ENCODE results near the gene PTGDR. TPM values are rescaled to one million over a fixed set of nuclear protein-coding genes. Genes with fewer than 3 reads are reported as not detected.

The PTGDR gene
- polyA plus RNA-seq, 1 donor from 2014 or later: 0.10 TPM

DNA sequence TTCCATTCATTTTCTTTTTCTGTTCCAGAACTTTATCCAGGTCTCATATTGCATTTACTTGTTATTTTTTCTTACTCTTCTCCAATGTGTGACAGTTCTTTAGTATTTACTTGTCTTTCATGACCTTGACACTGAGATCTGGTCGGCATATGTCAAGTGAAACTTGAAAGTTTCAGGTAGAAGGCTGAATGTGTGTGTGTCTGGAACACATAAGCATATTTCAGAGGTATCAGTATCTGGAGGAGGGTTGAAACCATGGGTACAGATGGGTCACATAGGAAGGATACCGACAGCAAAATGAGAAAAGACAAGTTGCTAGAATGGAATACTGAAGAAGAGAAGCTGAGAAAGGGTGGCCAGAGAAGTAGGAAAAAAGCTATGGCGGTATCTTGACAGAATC lies 22.5 kb upstream of the PTGDR start:
- no peak overlapping the region for H3K4me3 ChIP-seq (ENCODE audit: low read length)
- TF ChIP-seq, protein P1, sequence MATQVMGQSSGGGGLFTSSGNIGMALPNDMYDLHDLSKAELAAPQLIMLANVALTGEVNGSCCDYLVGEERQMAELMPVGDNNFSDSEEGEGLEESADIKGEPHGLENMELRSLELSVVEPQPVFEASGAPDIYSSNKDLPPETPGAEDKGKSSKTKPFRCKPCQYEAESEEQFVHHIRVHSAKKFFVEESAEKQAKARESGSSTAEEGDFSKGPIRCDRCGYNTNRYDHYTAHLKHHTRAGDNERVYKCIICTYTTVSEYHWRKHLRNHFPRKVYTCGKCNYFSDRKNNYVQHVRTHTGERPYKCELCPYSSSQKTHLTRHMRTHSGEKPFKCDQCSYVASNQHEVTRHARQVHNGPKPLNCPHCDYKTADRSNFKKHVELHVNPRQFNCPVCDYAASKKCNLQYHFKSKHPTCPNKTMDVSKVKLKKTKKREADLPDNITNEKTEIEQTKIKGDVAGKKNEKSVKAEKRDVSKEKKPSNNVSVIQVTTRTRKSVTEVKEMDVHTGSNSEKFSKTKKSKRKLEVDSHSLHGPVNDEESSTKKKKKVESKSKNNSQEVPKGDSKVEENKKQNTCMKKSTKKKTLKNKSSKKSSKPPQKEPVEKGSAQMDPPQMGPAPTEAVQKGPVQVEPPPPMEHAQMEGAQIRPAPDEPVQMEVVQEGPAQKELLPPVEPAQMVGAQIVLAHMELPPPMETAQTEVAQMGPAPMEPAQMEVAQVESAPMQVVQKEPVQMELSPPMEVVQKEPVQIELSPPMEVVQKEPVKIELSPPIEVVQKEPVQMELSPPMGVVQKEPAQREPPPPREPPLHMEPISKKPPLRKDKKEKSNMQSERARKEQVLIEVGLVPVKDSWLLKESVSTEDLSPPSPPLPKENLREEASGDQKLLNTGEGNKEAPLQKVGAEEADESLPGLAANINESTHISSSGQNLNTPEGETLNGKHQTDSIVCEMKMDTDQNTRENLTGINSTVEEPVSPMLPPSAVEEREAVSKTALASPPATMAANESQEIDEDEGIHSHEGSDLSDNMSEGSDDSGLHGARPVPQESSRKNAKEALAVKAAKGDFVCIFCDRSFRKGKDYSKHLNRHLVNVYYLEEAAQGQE (IDR thresholded peaks at IDR 0.05; ENCODE audit: borderline replicate concordance): no peak
- TF ChIP-seq SMC3 (conservative IDR thresholded peaks at IDR 0.05; ENCODE audit: poor library complexity): no peak
- TF ChIP-seq, protein P2, sequence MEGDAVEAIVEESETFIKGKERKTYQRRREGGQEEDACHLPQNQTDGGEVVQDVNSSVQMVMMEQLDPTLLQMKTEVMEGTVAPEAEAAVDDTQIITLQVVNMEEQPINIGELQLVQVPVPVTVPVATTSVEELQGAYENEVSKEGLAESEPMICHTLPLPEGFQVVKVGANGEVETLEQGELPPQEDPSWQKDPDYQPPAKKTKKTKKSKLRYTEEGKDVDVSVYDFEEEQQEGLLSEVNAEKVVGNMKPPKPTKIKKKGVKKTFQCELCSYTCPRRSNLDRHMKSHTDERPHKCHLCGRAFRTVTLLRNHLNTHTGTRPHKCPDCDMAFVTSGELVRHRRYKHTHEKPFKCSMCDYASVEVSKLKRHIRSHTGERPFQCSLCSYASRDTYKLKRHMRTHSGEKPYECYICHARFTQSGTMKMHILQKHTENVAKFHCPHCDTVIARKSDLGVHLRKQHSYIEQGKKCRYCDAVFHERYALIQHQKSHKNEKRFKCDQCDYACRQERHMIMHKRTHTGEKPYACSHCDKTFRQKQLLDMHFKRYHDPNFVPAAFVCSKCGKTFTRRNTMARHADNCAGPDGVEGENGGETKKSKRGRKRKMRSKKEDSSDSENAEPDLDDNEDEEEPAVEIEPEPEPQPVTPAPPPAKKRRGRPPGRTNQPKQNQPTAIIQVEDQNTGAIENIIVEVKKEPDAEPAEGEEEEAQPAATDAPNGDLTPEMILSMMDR (IDR thresholded peaks at IDR 0.05; ENCODE audit: poor library complexity, severe bottlenecking): no peak
- TF ChIP-seq EP300 (conservative IDR thresholded peaks at IDR 0.05; ENCODE audit: poor library complexity, severe bottlenecking): no peak
- no peak for TF ChIP-seq EZH2 (IDR thresholded peaks at IDR 0.05; ENCODE audit: borderline replicate concordance, insufficient read depth, low read length, poor library complexity, severe bottlenecking)
- no peak for TF ChIP-seq RAD21 (conservative IDR thresholded peaks at IDR 0.05)
- TF ChIP-seq POLR2AphosphoS5 (IDR thresholded peaks at IDR 0.05): no peak
- no peak for TF ChIP-seq TAF1 (IDR thresholded peaks at IDR 0.05; ENCODE audit: low read depth)
- no peak for TF ChIP-seq MXI1 (conservative IDR thresholded peaks at IDR 0.05; ENCODE audit: poor library complexity, severe bottlenecking)
- no peak overlapping the region for H3K4me2 ChIP-seq (ENCODE audit: low read length)
- no peaks in the 10 kb centered on the region for H3K79me2 ChIP-seq (replicated peaks; ENCODE audit: insufficient read depth, low read length)
- H3F3A ChIP-seq (ENCODE audit: insufficient read depth, low read length, poor library complexity, severe bottlenecking): no peaks in the 10 kb centered on the region
- H3K27me3 ChIP-seq (ENCODE audit: insufficient read depth, low read depth, low read length): no peaks in the 10 kb centered on the region
- H3K36me3 ChIP-seq (ENCODE audit: insufficient read depth, low read length): no peaks in the 10 kb centered on the region
- no peaks in the 10 kb centered on the region for H3K9me3 ChIP-seq (ENCODE audit: low read length)
- no peak overlapping the region for H3K9ac ChIP-seq (ENCODE audit: low read length)
- H2AFZ ChIP-seq (ENCODE audit: low read depth, low read length): no peak overlapping the region
- no peaks in the 10 kb centered on the region for H4K20me1 ChIP-seq (ENCODE audit: insufficient read depth)
- no peak overlapping the region for H3K27ac ChIP-seq (ENCODE audit: low read length)
- no peaks in the 10 kb centered on the region for H3K9me2 ChIP-seq (ENCODE audit: insufficient read depth, low read length)

DNA sequence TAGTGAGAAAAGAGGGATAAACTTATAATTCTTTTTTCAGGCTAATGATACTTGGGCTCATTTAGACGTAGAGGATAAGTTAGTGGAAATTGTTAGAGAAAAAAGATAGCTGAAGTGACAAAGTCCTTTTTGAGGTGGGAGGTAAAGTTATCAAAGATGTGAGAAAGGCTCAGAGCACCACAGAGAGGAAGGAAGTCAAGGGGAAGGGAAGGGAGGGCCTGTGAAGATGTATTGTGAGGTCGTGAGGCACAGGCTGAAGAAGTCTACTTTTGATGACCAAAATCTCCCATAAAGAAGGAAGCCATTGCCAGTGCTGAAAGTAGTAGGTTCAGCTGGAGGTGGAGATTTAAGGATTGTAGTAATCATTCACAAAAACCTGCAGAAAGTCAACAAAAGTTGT lies 19.4 kb upstream of the PTGDR start:
- no peak overlapping the region for H3K4me2 ChIP-seq (ENCODE audit: low read length)
- TF ChIP-seq TAF1 (IDR thresholded peaks at IDR 0.05; ENCODE audit: low read depth) (no peak), EP300 (conservative IDR thresholded peaks at IDR 0.05; ENCODE audit: poor library complexity, severe bottlenecking) (no peak), POLR2AphosphoS5 (IDR thresholded peaks at IDR 0.05) (no peak), SMC3 (conservative IDR thresholded peaks at IDR 0.05; ENCODE audit: poor library complexity) (no peak), MXI1 (conservative IDR thresholded peaks at IDR 0.05; ENCODE audit: poor library complexity, severe bottlenecking) (no peak), RAD21 (conservative IDR thresholded peaks at IDR 0.05) (no peak)
- no peak overlapping the region for H3K9ac ChIP-seq (ENCODE audit: low read length)
- H3K9me2 ChIP-seq (ENCODE audit: insufficient read depth, low read length): no peaks in the 10 kb centered on the region
- H2AFZ ChIP-seq (ENCODE audit: low read depth, low read length): no peak overlapping the region
- H4K20me1 ChIP-seq (ENCODE audit: insufficient read depth): no peaks in the 10 kb centered on the region
- H3K4me3 ChIP-seq (ENCODE audit: low read length): no peak overlapping the region
- H3K27ac ChIP-seq (ENCODE audit: low read length): no peak overlapping the region
- H3K36me3 ChIP-seq (ENCODE audit: insufficient read depth, low read length): no peaks in the 10 kb centered on the region
- H3K9me3 ChIP-seq (ENCODE audit: low read length): no peaks in the 10 kb centered on the region
- no peaks in the 10 kb centered on the region for H3F3A ChIP-seq (ENCODE audit: insufficient read depth, low read length, poor library complexity, severe bottlenecking)
- H3K27me3 ChIP-seq (ENCODE audit: insufficient read depth, low read depth, low read length): no peaks in the 10 kb centered on the region
- H3K79me2 ChIP-seq (replicated peaks; ENCODE audit: insufficient read depth, low read length): no peaks in the 10 kb centered on the region
